Measurements from ENCODE around the gene LIF.

LIF gene

GRCh38 chr22:30230787-30231461 lies 15.6 kb downstream of the LIF start:
- H3K9me3 ChIP-seq (ENCODE audit: control insufficient read depth, low read length) = no peaks in the 10 kb centered on the region
- H3K4me2 ChIP-seq (ENCODE audit: low read length) = no peak overlapping the region
- H3K79me2 ChIP-seq = no peaks in the 10 kb centered on the region
- no peak overlapping the region for H3K9ac ChIP-seq
- no peak overlapping the region for H3K27ac ChIP-seq
- TF ChIP-seq, protein P1, sequence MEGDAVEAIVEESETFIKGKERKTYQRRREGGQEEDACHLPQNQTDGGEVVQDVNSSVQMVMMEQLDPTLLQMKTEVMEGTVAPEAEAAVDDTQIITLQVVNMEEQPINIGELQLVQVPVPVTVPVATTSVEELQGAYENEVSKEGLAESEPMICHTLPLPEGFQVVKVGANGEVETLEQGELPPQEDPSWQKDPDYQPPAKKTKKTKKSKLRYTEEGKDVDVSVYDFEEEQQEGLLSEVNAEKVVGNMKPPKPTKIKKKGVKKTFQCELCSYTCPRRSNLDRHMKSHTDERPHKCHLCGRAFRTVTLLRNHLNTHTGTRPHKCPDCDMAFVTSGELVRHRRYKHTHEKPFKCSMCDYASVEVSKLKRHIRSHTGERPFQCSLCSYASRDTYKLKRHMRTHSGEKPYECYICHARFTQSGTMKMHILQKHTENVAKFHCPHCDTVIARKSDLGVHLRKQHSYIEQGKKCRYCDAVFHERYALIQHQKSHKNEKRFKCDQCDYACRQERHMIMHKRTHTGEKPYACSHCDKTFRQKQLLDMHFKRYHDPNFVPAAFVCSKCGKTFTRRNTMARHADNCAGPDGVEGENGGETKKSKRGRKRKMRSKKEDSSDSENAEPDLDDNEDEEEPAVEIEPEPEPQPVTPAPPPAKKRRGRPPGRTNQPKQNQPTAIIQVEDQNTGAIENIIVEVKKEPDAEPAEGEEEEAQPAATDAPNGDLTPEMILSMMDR (IDR thresholded peaks at IDR 0.05) = no peak
- no peaks in the 10 kb centered on the region for H3K27me3 ChIP-seq (ENCODE audit: control insufficient read depth, insufficient read depth, low read length)
- H3K36me3 ChIP-seq (ENCODE audit: control insufficient read depth, insufficient read depth, low read length) = no peaks in the 10 kb centered on the region
- no peak overlapping the region for H2AFZ ChIP-seq
- H3K4me3 ChIP-seq (ENCODE audit: low read depth, low read length) = no peak overlapping the region
- H3K4me1 ChIP-seq = no peaks in the 10 kb centered on the region

GRCh38 chr22:30230330-30230729 lies 16.2 kb downstream of the LIF start:
- Histone ChIP-seq H2AFZ (no peak overlapping the region), H3K27me3 (ENCODE audit: control insufficient read depth, insufficient read depth, low read length) (no peaks in the 10 kb centered on the region), H3K4me1 (no peaks in the 10 kb centered on the region), H3K36me3 (ENCODE audit: control insufficient read depth, insufficient read depth, low read length) (no peaks in the 10 kb centered on the region), H3K79me2 (no peaks in the 10 kb centered on the region), H3K4me3 (ENCODE audit: low read depth, low read length) (no peak overlapping the region), H3K9me3 (ENCODE audit: control insufficient read depth, low read length) (no peaks in the 10 kb centered on the region), H3K9ac (no peak overlapping the region), H3K27ac (no peak overlapping the region), H3K4me2 (ENCODE audit: low read length) (no peak overlapping the region)
- TF ChIP-seq, protein P1 (IDR thresholded peaks at IDR 0.05) = no peak

DNA sequence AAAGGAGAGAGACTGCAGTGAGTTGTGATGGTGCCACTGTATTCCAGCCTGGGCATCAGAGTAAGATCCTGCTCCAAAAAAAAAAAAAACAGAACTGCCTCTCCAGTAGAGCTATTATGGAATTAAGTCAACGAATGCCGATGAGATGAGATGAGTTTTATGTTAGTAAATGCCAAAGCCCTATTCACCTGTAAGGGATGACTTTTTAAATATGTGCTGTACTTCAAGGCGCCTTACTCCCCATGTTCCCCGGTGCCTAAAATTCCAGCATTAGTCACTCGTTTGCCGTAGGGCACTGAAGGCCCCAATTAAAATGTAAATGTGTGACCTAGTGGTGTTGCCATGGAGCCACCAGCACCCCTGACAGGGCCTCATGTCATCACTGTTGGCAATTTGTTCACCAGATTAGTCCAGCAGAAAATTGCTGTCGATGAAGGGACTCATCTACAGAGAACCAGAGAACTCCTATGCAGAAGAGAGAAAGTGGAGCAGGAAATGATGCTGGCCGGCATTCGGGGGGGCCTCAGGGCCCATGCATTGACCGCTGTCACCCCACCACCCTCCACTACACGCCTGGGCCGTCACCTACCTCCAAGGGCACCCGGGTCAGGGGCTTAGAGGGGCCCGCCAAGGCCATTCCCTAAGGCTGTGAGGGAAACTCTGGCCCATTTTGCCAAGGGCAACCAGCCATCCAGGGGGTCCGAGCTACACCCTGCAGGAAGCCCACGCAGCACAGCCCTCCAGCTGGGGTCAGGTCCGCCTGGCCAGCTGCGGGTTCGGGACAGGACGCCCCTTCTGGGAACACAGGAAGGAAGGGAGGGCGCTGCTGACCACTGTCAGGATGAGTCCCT lies 17.8 kb downstream of the LIF start:
- no peak overlapping the region for H3K4me3 ChIP-seq (ENCODE audit: low read depth, low read length)
- H2AFZ ChIP-seq = no peak overlapping the region
- no peaks in the 10 kb centered on the region for H3K27me3 ChIP-seq (ENCODE audit: control insufficient read depth, insufficient read depth, low read length)
- TF ChIP-seq, protein P1 (IDR thresholded peaks at IDR 0.05) = no peak
- H3K79me2 ChIP-seq = no peaks in the 10 kb centered on the region
- no peaks in the 10 kb centered on the region for H3K9me3 ChIP-seq (ENCODE audit: control insufficient read depth, low read length)
- no peak overlapping the region for H3K27ac ChIP-seq
- H3K36me3 ChIP-seq (ENCODE audit: control insufficient read depth, insufficient read depth, low read length) = no peaks in the 10 kb centered on the region
- H3K4me1 ChIP-seq = no peaks in the 10 kb centered on the region
- no peak overlapping the region for H3K4me2 ChIP-seq (ENCODE audit: low read length)
- no peak overlapping the region for H3K9ac ChIP-seq

DNA sequence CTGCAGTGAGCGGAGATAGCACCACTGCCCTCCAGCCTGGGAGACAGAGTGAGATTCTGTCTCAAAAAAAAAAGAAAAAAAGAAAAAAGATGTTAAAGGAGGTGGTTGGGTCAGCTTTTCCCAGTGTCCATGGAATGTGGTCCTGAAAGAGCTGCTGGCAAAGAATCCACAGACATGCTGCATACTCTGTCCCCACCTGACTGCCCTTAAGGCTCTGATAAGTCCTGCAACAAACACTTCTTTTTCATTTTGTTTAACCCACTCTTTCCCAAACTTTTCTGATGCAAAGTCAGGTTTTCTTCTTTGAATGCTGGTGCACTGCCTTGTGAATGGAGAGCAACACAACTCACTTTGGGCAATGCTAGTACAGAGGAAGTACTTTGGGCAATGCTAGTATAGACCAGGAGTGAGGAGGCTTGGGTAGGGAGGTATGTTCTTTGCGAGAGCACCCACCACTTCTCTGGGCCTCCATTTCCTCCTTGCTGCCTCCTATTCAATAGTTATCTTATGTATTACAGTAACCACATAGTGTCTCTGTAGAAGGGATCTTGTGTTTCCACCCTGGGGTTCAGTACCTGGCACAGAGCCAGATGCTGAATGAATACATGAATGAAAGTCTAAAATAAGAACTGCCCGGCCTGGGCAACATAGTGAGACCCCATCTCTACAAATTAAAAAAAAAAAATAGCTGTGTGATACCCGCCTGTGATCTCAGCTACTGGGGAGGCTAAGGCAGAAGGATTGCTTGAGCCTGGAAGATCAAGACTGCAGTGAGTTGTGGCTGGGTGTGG lies 18.9 kb downstream of the LIF start:
- Histone ChIP-seq H3K4me3 (ENCODE audit: low read depth, low read length) (no peak overlapping the region), H3K9me3 (ENCODE audit: control insufficient read depth, low read length) (no peaks in the 10 kb centered on the region), H3K9ac (no peak overlapping the region), H3K79me2 (no peaks in the 10 kb centered on the region), H3K27ac (no peak overlapping the region), H2AFZ (no peak overlapping the region), H3K4me2 (ENCODE audit: low read length) (no peak overlapping the region), H3K4me1 (no peaks in the 10 kb centered on the region), H3K27me3 (ENCODE audit: control insufficient read depth, insufficient read depth, low read length) (no peaks in the 10 kb centered on the region), H3K36me3 (ENCODE audit: control insufficient read depth, insufficient read depth, low read length) (no peaks in the 10 kb centered on the region)
- TF ChIP-seq, protein P1 (IDR thresholded peaks at IDR 0.05) = no peak

Data from parathyroid adenoma (tissue), 2 donors.